ENCODE measurements around the gene TGM3. TPM values are rescaled to one million over a fixed set of nuclear protein-coding genes. Genes with fewer than 3 reads are reported as not detected.

Gene TGM3
- total RNA-seq, 1 experiment from 2014 or later: not detected

DNA sequence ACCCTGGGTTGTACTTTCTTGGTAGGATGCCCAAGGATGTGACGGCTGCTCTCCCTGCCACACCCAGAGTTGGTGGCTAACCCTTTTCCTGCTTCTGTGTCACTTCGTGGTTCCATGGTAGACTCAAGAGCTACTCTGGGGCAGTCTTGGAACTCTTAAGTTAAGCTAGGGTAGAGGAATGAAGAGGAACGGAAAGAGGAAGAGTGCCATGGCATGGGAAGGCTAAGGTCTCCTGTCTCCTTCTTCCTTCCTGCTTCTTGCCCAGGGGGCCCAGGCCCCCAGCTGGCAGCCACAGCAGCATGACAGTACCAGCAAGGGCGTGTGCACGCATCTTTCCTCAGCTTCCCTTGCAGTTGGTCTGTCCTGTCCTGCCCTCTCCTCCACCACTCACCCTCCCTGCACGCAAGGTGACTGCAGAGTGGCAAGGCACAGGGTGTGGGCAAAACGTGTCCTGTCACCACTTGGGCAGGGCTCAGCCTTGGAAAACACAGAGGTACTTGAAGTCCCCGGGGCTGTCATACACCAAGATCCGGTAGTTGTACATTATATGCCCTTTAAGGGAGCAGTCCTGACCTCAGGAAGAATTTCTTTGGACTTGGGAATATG is 39.8 kb upstream of the TGM3 start:
- Histone ChIP-seq H3K9me3 (ENCODE audit: control insufficient read depth in 1 of 2, insufficient read depth in 1 of 2, low read depth in 1 of 2, low read length in 2 of 2) (no peaks in the 10 kb centered on the region), H3K4me1 (ENCODE audit: control insufficient read depth in 1 of 2, insufficient read depth in 2 of 2, low read length in 2 of 2) (peaks cover 0 to 3% of the 10 kb centered on the region in 2 experiments; a peak in 2 of 4 replicates), H3K36me3 (ENCODE audit: control insufficient read depth in 1 of 2, insufficient read depth in 2 of 2, low read length in 2 of 2) (no peaks in the 10 kb centered on the region), H3K27ac (ENCODE audit: low read depth, low read length) (no peak overlapping the region), H2AFZ (ENCODE audit: low read depth, low read length, poor library complexity, severe bottlenecking) (no peak overlapping the region), H3K79me2 (ENCODE audit: insufficient read depth, low read length) (no peaks in the 10 kb centered on the region), H3K9me2 (ENCODE audit: insufficient read depth) (no peaks in the 10 kb centered on the region; the same call in 1 of the 2 replicates), H3K4me2 (ENCODE audit: low read length) (no peak overlapping the region), H3K9ac (ENCODE audit: low read length) (no peak overlapping the region), H3K27me3 (ENCODE audit: insufficient read depth, low read length) (no peaks in the 10 kb centered on the region), H4K20me1 (ENCODE audit: insufficient read depth) (no peaks in the 10 kb centered on the region), H3K4me3 (replicated peaks in 1 of 2; ENCODE audit: low read depth in 1 of 2, low read length in 2 of 2) (no peak overlapping the region)
- DNase-seq (ENCODE audit: low read depth, low spot score): no peak
- ChIA-PET RAD21 (ENCODE audit: low non-redundant PET in 1 of 2, low total read pairs in 2 of 2, uncharacterized antibody in 2 of 2, unreplicated experiment in 2 of 2) (no interaction called here), POLR2A (no interaction called here), CTCF (no interaction called here)
- ATAC-seq: no peak
- BruUV-seq (replicated peaks): no TSS peak
- no peak for TF ChIP-seq JUND (IDR thresholded peaks at IDR 0.05)
- TF ChIP-seq, protein P1, sequence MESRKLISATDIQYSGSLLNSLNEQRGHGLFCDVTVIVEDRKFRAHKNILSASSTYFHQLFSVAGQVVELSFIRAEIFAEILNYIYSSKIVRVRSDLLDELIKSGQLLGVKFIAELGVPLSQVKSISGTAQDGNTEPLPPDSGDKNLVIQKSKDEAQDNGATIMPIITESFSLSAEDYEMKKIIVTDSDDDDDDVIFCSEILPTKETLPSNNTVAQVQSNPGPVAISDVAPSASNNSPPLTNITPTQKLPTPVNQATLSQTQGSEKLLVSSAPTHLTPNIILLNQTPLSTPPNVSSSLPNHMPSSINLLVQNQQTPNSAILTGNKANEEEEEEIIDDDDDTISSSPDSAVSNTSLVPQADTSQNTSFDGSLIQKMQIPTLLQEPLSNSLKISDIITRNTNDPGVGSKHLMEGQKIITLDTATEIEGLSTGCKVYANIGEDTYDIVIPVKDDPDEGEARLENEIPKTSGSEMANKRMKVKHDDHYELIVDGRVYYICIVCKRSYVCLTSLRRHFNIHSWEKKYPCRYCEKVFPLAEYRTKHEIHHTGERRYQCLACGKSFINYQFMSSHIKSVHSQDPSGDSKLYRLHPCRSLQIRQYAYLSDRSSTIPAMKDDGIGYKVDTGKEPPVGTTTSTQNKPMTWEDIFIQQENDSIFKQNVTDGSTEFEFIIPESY (IDR thresholded peaks at IDR 0.05; ENCODE audit: extremely low read depth, insufficient replicate concordance, low read length): no peak
- intact Hi-C loops (cut with micrococcal nuclease): no loop called here

DNA sequence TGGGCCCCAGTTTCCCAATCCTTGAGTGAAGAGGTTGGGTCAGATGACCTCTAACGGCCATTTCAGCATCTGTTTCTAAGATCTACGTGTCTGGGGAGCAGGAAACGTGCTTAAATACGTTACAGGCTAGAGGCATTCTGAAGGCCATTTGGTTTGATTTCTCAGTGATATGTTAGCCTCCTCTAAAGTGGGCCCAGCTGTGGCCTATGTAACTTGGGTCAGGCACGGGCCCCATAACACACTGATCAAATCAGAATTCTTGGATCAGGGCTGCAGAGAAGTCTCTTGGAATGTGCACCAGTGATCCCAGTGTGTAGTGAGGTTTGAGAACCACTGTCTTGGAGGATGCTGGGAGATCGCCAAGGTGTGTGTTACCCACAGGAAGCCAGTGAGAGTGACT is 36.1 kb upstream of the TGM3 start:
- Histone ChIP-seq H2AFZ (ENCODE audit: low read depth, low read length, poor library complexity, severe bottlenecking) (no peak overlapping the region), H3K79me2 (ENCODE audit: insufficient read depth, low read length) (no peaks in the 10 kb centered on the region), H3K4me3 (replicated peaks in 1 of 2; ENCODE audit: low read depth in 1 of 2, low read length in 2 of 2) (no peak overlapping the region), H3K4me2 (ENCODE audit: low read length) (no peak overlapping the region), H3K27me3 (ENCODE audit: insufficient read depth, low read length) (no peaks in the 10 kb centered on the region), H3K27ac (ENCODE audit: low read depth, low read length) (no peak overlapping the region), H3K9me2 (ENCODE audit: insufficient read depth) (no peaks in the 10 kb centered on the region; the same call in 1 of the 2 replicates), H3K9ac (ENCODE audit: low read length) (no peak overlapping the region), H3K36me3 (ENCODE audit: control insufficient read depth in 1 of 2, insufficient read depth in 2 of 2, low read length in 2 of 2) (no peaks in the 10 kb centered on the region), H3K9me3 (ENCODE audit: control insufficient read depth in 1 of 2, insufficient read depth in 1 of 2, low read depth in 1 of 2, low read length in 2 of 2) (no peaks in the 10 kb centered on the region), H3K4me1 (ENCODE audit: control insufficient read depth in 1 of 2, insufficient read depth in 2 of 2, low read length in 2 of 2) (peaks cover 2 to 7% of the 10 kb centered on the region in 2 experiments; a peak in 3 of 4 replicates), H4K20me1 (ENCODE audit: insufficient read depth) (no peaks in the 10 kb centered on the region)
- POLR2A ChIA-PET: no interaction called here
- BruUV-seq (replicated peaks): no TSS peak
- CTCF ChIA-PET: no interaction called here
- intact Hi-C loops (cut with micrococcal nuclease): no loop called here
- TF ChIP-seq, protein P1 (IDR thresholded peaks at IDR 0.05; ENCODE audit: extremely low read depth, insufficient replicate concordance, low read length): no peak
- TF ChIP-seq, protein P2, sequence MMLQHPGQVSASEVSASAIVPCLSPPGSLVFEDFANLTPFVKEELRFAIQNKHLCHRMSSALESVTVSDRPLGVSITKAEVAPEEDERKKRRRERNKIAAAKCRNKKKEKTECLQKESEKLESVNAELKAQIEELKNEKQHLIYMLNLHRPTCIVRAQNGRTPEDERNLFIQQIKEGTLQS (IDR thresholded peaks at IDR 0.05): no peak
- no peak for TF ChIP-seq SRF (IDR thresholded peaks at IDR 0.05; ENCODE audit: low read depth)
- no peak for TF ChIP-seq ZFX (IDR thresholded peaks at IDR 0.05)
- no peak for TF ChIP-seq JUND (IDR thresholded peaks at IDR 0.05)
- DNase-seq (ENCODE audit: low read depth, low spot score) (no peak), ATAC-seq (no peak)
- RAD21 ChIA-PET (ENCODE audit: low non-redundant PET in 1 of 2, low total read pairs in 2 of 2, uncharacterized antibody in 2 of 2, unreplicated experiment in 2 of 2): no interaction called here

All from HCT116 (cell line).